Adipocyte (in vitro differentiated cells): ENCODE measurements around the gene EPN1.

Source experiments
- DNase-seq: peaks from one replicate; pipeline ENCODE4 v3.0.0-alpha.2; 2015; ENCODE audit warnings: low read depth
- H3K27me3 ChIP-seq: replicated peaks from 2 replicates; pipeline ENCODE4 v1.7.0; 2013; ENCODE audit warnings: mild to moderate bottlenecking, low read length, moderate library complexity; ENCODE audit not compliant: control insufficient read depth, insufficient read depth
- H3K36me3 ChIP-seq: 2 replicates; pipeline ENCODE4 v1.7.0; 2013; ENCODE audit warnings: low read length, mild to moderate bottlenecking, moderate library complexity; ENCODE audit not compliant: control insufficient read depth, insufficient read depth, severe bottlenecking
- H3K4me1 ChIP-seq: 2 replicates; pipeline ENCODE4 v1.7.0; 2013; ENCODE audit warnings: mild to moderate bottlenecking, low read length, moderate library complexity; ENCODE audit not compliant: control insufficient read depth, insufficient read depth
- H3K4me3 ChIP-seq: 2 replicates; pipeline ENCODE4 v1.7.0; 2013; ENCODE audit warnings: mild to moderate bottlenecking, low read length, moderate library complexity
- H3K9ac ChIP-seq: 2 replicates; pipeline ENCODE4 v1.7.0; 2013; ENCODE audit warnings: mild to moderate bottlenecking, low read length, moderate library complexity
- H3K9me3 ChIP-seq: 2 replicates; pipeline ENCODE4 v1.7.0; 2013; ENCODE audit warnings: mild to moderate bottlenecking, low read length, moderate library complexity; ENCODE audit not compliant: control insufficient read depth

Gene EPN1

DNA sequence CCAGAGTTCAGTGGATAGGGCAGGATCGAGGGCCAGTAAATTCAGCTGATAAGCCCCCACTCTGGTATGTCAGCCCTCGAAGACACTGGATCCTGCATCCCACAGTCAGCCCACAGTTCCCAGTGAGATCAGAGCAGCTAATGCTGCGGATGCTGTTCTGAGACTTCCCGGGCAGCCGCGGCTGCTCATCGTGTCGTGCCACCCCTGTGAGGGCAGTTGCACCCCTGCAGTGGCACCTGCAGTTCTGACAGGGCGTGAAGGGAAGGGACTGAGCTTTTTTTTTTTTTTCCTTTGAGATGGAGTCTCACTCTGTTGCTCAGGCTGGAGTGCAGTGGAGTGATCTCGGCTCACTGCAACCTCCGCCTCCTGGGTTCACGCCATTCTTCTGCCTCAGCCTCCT lies 7.5 kb upstream of the EPN1 start:
- Histone ChIP-seq H3K9me3 (no peaks in the 10 kb centered on the region), H3K9ac (no peak overlapping the region), H3K36me3 (peaks cover 82% of the 10 kb centered on the region), H3K27me3 (no peaks in the 10 kb centered on the region), H3K4me3 (no peak overlapping the region), H3K4me1 (peaks cover 4% of the 10 kb centered on the region)
- no peak for DNase-seq

DNA sequence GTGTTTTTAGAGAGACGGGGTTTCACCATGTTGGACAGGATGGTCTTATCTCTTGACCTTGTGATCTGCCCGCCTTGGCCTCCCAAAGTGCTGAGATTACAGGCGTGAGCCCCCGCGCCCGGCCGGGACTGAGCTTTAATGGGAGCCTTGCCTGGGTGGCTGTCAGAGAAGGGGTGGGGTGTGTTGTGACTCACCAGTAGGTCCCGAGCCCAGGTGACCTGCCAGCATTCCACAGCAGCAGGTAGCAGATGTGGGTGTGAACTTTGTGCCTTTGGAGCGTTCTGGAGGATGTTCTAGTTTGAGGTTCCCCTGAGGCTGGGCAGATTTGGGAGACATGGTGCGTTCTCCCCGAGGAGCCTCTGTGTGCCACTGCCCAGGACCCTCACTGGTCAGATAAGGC lies 7.1 kb upstream of the EPN1 start:
- no peak for DNase-seq
- Histone ChIP-seq H3K4me1 (peaks cover 4% of the 10 kb centered on the region), H3K9ac (no peak overlapping the region), H3K4me3 (no peak overlapping the region), H3K27me3 (no peaks in the 10 kb centered on the region), H3K9me3 (no peaks in the 10 kb centered on the region), H3K36me3 (peaks cover 78% of the 10 kb centered on the region)

DNA sequence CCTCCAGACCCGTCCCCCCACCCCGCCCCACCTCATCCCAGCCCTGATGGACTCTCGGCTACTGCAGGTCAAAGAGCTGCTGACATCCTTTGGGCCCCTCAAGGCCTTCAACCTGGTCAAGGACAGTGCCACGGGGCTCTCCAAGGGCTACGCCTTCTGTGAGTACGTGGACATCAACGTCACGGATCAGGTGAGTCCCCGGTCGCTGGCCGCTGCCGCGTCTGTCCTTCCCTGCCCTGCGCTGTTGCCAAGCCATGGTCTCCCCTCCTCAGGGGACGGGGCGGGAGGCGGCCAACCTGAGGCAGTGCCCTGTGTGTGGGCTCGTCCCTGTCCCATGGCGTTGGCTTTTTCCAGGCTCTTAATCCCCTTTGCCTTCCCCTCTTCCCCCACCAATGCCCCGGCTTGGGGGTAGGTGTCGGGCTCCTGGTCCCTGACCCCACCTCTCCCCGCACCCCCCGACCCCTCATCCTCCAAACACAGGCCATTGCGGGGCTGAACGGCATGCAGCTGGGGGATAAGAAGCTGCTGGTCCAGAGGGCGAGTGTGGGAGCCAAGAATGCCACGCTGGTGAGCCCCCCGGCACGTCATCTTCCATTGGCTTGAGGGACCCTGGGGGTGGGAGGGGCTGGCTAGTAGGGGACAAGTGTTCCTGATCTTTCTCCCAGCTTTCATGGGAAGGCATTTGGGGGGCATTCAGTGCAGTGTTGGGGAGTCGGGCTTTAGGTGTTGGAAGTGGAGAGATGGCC lies 6.2 kb upstream of the EPN1 start:
- Histone ChIP-seq H3K27me3 (no peaks in the 10 kb centered on the region), H3K9ac (no peak overlapping the region), H3K4me1 (peaks cover 4% of the 10 kb centered on the region), H3K36me3 (peaks cover 77% of the 10 kb centered on the region), H3K9me3 (no peaks in the 10 kb centered on the region), H3K4me3 (no peak overlapping the region)
- no peak for DNase-seq

DNA sequence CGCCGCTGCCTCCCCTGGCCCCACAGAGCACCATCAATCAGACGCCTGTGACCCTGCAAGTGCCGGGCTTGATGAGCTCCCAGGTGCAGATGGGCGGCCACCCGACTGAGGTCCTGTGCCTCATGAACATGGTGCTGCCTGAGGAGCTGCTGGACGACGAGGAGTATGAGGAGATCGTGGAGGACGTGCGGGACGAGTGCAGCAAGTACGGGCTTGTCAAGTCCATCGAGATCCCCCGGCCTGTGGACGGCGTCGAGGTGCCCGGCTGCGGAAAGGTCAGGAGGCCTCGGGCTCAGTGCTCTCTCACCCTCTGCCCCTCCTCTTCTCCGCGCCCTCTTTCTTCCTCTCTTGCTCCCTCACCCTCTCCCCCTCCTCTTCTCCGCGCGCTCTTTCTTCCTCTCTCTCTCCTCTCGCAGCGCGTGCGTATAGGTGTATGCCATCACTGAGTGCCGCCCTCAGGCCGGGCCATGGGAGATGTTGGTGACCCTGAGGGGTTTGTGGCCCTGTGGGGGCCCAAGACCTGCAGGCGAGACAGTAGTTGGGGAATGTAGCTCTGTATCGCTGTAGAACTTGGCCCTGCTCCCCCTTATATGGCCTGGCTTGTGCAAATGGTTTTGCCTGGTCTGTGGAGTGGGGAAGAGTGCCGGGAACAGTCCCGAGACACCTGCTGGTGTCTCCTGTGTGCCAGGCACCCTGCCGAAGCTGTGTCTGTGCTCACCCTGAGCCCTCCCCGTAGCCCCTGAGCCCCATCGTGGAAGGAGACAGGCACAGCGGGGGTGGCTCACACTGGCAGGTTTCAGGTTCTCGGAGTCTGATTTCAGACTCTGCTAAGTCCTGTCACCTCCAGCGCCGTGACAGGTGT lies 5.4 kb upstream of the EPN1 start:
- H3K27me3 ChIP-seq: no peaks in the 10 kb centered on the region
- H3K9me3 ChIP-seq: no peaks in the 10 kb centered on the region
- H3K4me3 ChIP-seq: no peak overlapping the region
- no peak overlapping the region for H3K9ac ChIP-seq
- peaks cover 7% of the 10 kb centered on the region for H3K4me1 ChIP-seq
- no peak for DNase-seq
- H3K36me3 ChIP-seq: peaks cover 69% of the 10 kb centered on the region

GRCh38 chr19:55670280-55671053 lies 4.6 kb upstream of the EPN1 start:
- Histone ChIP-seq H3K4me1 (peaks cover 7% of the 10 kb centered on the region), H3K4me3 (no peak overlapping the region), H3K27me3 (no peaks in the 10 kb centered on the region), H3K9me3 (no peaks in the 10 kb centered on the region), H3K36me3 (peaks cover 62% of the 10 kb centered on the region), H3K9ac (no peak overlapping the region)
- no peak for DNase-seq

GRCh38 chr19:55671054-55671378 lies 4.0 kb upstream of the EPN1 start:
- no peaks in the 10 kb centered on the region for H3K27me3 ChIP-seq
- no peak overlapping the region for H3K4me3 ChIP-seq
- peaks cover 11% of the 10 kb centered on the region for H3K4me1 ChIP-seq
- H3K9me3 ChIP-seq: no peaks in the 10 kb centered on the region
- no peak overlapping the region for H3K9ac ChIP-seq
- peaks cover 56% of the 10 kb centered on the region for H3K36me3 ChIP-seq
- DNase-seq: no peak

GRCh38 chr19:55672418-55672817 lies 2.6 kb upstream of the EPN1 start:
- H3K9me3 ChIP-seq: no peaks in the 10 kb centered on the region
- DNase-seq: no peak
- H3K27me3 ChIP-seq: no peaks in the 10 kb centered on the region
- no peak overlapping the region for H3K4me3 ChIP-seq
- peaks cover 25% of the 10 kb centered on the region for H3K4me1 ChIP-seq
- H3K36me3 ChIP-seq: peaks cover 42% of the 10 kb centered on the region
- peak overlapping the region; percentile 42 for H3K9ac ChIP-seq

DNA sequence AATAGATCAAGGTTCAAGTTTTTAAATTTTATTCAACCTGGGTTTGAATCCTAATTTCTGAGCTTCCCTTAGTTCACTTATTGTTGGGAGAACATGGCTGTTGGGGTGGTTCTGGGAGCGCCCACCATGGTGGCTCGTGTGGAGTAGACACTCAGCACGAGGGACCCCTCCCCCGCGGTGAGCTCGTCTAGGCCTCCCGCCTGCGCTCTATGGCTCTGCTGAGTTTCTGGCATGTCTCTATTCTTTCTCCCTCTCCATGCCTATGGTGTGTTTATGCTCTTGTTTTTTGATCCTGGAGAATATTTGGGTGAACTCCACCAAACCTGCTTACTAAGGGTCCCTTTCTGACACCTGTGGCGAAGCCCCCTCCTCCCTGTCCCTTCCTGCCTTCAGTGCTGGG lies 1.6 kb upstream of the EPN1 start:
- H3K4me1 ChIP-seq: peaks cover 32% of the 10 kb centered on the region

DNA sequence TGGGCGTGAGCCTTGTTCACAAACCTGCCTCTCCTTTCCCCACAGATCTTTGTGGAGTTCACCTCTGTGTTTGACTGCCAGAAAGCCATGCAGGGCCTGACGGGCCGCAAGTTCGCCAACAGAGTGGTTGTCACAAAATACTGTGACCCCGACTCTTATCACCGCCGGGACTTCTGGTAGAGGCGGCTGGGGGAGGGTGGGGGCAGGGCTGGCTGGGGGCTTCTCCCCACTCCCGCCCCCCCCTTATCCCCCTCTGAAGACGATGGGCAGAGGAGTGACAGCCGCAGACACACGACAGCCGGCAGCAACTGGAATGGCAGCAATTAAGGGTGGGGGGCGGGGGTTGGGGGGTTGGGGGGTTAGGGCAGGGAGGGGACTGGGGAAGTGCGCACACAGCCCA lies 1.1 kb upstream of the EPN1 start:
- Histone ChIP-seq H3K4me3 (no peak overlapping the region), H3K36me3 (peaks cover 36% of the 10 kb centered on the region)
- no peak for DNase-seq

More for the DNA sequence above, 1.6 kb upstream of the EPN1 start:
- Histone ChIP-seq H3K9me3 (no peaks in the 10 kb centered on the region), H3K27me3 (no peaks in the 10 kb centered on the region), H3K36me3 (peaks cover 36% of the 10 kb centered on the region), H3K9ac (no peak overlapping the region), H3K4me3 (no peak overlapping the region)
- DNase-seq: no peak

DNA sequence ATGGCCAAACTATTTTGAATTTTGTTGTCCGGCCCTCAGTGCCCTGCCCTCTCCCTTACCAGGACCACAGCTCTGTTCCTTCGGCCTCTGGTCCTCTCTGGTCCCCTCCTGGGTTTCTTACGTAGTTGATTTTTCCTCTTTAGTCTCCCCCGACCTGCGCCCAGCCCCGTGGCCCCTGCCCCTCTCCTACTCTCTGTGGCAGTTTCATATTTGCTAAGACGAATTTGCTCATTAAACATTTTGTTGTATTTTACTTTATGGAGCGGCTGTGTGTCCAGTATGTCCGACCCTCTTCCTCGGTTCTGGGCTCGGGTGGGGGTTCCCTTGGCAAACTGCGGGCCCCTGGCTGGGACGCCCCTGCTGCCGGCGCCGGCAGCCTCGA lies 576 bp upstream of the EPN1 start:
- Histone ChIP-seq H3K9me3 (no peaks in the 10 kb centered on the region), H3K36me3 (peaks cover 36% of the 10 kb centered on the region), H3K9ac (peak overlapping the region; percentile 99), H3K4me1 (peaks cover 32% of the 10 kb centered on the region), H3K4me3 (peak overlapping the region; percentile 99), H3K27me3 (no peaks in the 10 kb centered on the region)
- no peak for DNase-seq

More for the DNA sequence above, 1.1 kb upstream of the EPN1 start:
- no peak overlapping the region for H3K9ac ChIP-seq
- no peaks in the 10 kb centered on the region for H3K9me3 ChIP-seq
- H3K27me3 ChIP-seq: no peaks in the 10 kb centered on the region
- peaks cover 32% of the 10 kb centered on the region for H3K4me1 ChIP-seq
